Measurements from ENCODE around the gene HAND1.
A peak's percentile ranks its signal among the peaks of the same experiment; 100 is the strongest.

DNA sequence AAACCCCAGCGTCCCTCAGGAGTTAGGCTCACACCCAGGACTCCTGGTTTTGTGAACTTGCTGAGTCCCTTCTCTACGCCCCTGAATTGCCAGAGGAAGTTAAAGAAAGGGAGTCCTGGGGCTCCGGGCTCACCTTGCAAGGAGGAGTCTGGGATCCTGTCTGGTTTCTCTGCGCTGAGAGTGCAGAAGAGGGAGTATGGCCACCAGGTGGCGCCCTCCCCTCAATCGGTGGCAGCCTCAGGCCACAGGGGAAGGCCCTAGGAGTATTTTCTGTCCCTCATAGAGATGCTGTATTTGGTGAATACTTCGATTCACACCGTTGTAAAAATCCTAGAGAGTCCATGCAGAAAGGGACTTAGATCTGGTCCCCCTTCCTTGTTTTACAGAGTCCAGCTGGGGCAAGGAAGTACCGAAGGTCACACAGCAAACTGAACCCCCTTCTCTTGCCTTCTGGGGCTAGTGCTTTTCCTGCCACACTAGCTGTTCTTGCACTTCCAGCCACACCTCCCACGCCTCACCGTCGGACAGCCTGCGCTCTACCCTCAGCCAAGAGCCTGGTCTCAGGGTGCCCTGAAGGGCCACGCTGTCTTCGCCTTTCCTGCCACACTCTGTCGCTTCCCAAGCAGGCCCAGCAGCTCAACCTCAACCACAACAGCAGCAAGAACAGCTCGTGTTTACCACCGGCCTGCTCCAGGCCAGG, 10.2 kb downstream of the HAND1 start:
- no peak for TF ChIP-seq POLR2A (IDR thresholded peaks at IDR 0.05)
- TF ChIP-seq, protein P1, sequence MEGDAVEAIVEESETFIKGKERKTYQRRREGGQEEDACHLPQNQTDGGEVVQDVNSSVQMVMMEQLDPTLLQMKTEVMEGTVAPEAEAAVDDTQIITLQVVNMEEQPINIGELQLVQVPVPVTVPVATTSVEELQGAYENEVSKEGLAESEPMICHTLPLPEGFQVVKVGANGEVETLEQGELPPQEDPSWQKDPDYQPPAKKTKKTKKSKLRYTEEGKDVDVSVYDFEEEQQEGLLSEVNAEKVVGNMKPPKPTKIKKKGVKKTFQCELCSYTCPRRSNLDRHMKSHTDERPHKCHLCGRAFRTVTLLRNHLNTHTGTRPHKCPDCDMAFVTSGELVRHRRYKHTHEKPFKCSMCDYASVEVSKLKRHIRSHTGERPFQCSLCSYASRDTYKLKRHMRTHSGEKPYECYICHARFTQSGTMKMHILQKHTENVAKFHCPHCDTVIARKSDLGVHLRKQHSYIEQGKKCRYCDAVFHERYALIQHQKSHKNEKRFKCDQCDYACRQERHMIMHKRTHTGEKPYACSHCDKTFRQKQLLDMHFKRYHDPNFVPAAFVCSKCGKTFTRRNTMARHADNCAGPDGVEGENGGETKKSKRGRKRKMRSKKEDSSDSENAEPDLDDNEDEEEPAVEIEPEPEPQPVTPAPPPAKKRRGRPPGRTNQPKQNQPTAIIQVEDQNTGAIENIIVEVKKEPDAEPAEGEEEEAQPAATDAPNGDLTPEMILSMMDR (IDR thresholded peaks at IDR 0.05): peak; percentile 65 to 97 (median 82)

Measured in adrenal gland (tissue), 5 donors.